Mesenchymal stem cell (in vitro differentiated cells and primary cell): ENCODE measurements around the gene PPIG.
"Not testable (repeated sequence)": the region's sequence is repeated elsewhere in the genome, so short reads cannot be mapped to it uniquely, and the experiment has no call there.

Experiments used
- DNase-seq: peaks from one replicate; pipeline ENCODE4 v3.0.0-alpha.2; 2013
- H2AFZ ChIP-seq: one replicate; pipeline ENCODE4 v1.6.1; 2013; ENCODE audit warnings: low read depth, mild to moderate bottlenecking, control low read depth, inconsistent platforms, low read length, moderate library complexity
- H2AK5ac ChIP-seq: 2 replicates; pipeline ENCODE4 v1.6.1; 2013; ENCODE audit warnings: low read length, moderate library complexity, mild to moderate bottlenecking, inconsistent platforms; ENCODE audit not compliant: severe bottlenecking
- H2BK120ac ChIP-seq: one replicate; pipeline ENCODE4 v1.6.1; 2013; ENCODE audit warnings: low read depth, mild to moderate bottlenecking, inconsistent platforms, low read length, moderate library complexity
- H2BK12ac ChIP-seq, 2 experiments: one replicate each; pipeline ENCODE4 v1.6.1; 2013; ENCODE audit warnings: inconsistent platforms in 2 of 2, low read length in 2 of 2, mild to moderate bottlenecking in 2 of 2, moderate library complexity in 2 of 2, control low read depth in 1 of 2
- H2BK15ac ChIP-seq: one replicate; pipeline ENCODE4 v1.6.1; 2013; ENCODE audit warnings: mild to moderate bottlenecking, low read depth, inconsistent platforms; ENCODE audit not compliant: poor library complexity, severe bottlenecking
- H2BK5ac ChIP-seq: 2 replicates; pipeline ENCODE4 v1.6.1; 2013; ENCODE audit warnings: low read depth, mild to moderate bottlenecking, low read length, control low read depth, inconsistent platforms; ENCODE audit not compliant: poor library complexity, severe bottlenecking
- H3K14ac ChIP-seq, 2 experiments: one replicate each; pipeline ENCODE4 v1.6.1; 2013; ENCODE audit warnings: inconsistent platforms in 2 of 2, low read length in 2 of 2, control low read depth in 1 of 2, mild to moderate bottlenecking in 1 of 2, moderate library complexity in 1 of 2
- H3K18ac ChIP-seq, 2 experiments: one replicate each; pipeline ENCODE4 v1.6.1; 2013; ENCODE audit warnings: inconsistent platforms in 2 of 2, low read length in 2 of 2, control low read depth in 1 of 2, low read depth in 1 of 2, mild to moderate bottlenecking in 1 of 2
- H3K23ac ChIP-seq, 2 experiments: one replicate each; pipeline ENCODE4 v1.6.1; 2013; ENCODE audit warnings: inconsistent platforms in 2 of 2, low read length in 2 of 2, mild to moderate bottlenecking in 2 of 2, moderate library complexity in 2 of 2, control low read depth in 1 of 2
- H3K27ac ChIP-seq: 2 replicates; pipeline ENCODE4 v1.5.1; 2013; ENCODE audit warnings: mild to moderate bottlenecking, moderate library complexity, low read length, control low read depth, inconsistent platforms; ENCODE audit not compliant: poor library complexity, severe bottlenecking
- H3K27me3 ChIP-seq, 2 experiments: 2 replicates each; pipeline versions ENCODE4 v1.6.1 to v1.7.0; 2013; ENCODE audit warnings: low read length in 2 of 2, mild to moderate bottlenecking in 2 of 2, moderate library complexity in 2 of 2, control low read depth in 1 of 2, inconsistent platforms in 1 of 2; ENCODE audit not compliant: control insufficient read depth in 1 of 2, insufficient read depth in 1 of 2
- H3K36me3 ChIP-seq, 2 experiments: 2 replicates each; pipeline versions ENCODE4 v1.6.1 to v1.7.0; 2013; ENCODE audit warnings: low read length in 2 of 2, control low read depth in 1 of 2, inconsistent platforms in 1 of 2, low read depth in 1 of 2, mild to moderate bottlenecking in 1 of 2; ENCODE audit not compliant: insufficient read depth in 2 of 2, control insufficient read depth in 1 of 2
- H3K4ac ChIP-seq, 2 experiments: one replicate each; pipeline ENCODE4 v1.6.1; 2013; ENCODE audit warnings: inconsistent platforms in 2 of 2, low read length in 2 of 2, mild to moderate bottlenecking in 2 of 2, moderate library complexity in 2 of 2, control low read depth in 1 of 2, low read depth in 1 of 2
- H3K4me1 ChIP-seq: 2 replicates; pipeline ENCODE4 v1.6.1; 2013; ENCODE audit warnings: low read depth, low read length, control low read depth; ENCODE audit not compliant: control insufficient read depth, insufficient read depth
- H3K4me2 ChIP-seq: 2 replicates; pipeline ENCODE4 v1.6.1; 2013; ENCODE audit warnings: low read length, mild to moderate bottlenecking, inconsistent platforms; ENCODE audit not compliant: poor library complexity, severe bottlenecking
- H3K4me3 ChIP-seq, 2 experiments: 2 replicates each; pipeline versions ENCODE4 v1.5.1 to v1.7.0; 2013; ENCODE audit warnings: low read length in 2 of 2, mild to moderate bottlenecking in 2 of 2, control low read depth in 1 of 2, low read depth in 1 of 2; ENCODE audit not compliant: insufficient read depth in 1 of 2
- H3K79me1 ChIP-seq: replicated peaks from 2 replicates; pipeline ENCODE4 v1.6.1; 2013; ENCODE audit warnings: mild to moderate bottlenecking, control low read depth, low read length, inconsistent platforms; ENCODE audit not compliant: poor library complexity, severe bottlenecking
- H3K9ac ChIP-seq: 2 replicates; pipeline ENCODE4 v1.7.0; 2013; ENCODE audit warnings: mild to moderate bottlenecking, low read length, moderate library complexity
- H3K9me3 ChIP-seq: 2 replicates; pipeline ENCODE4 v1.7.0; 2013; ENCODE audit warnings: mild to moderate bottlenecking, low read length; ENCODE audit not compliant: control insufficient read depth
- H4K8ac ChIP-seq: one replicate; pipeline ENCODE4 v1.6.1; 2013; ENCODE audit warnings: inconsistent platforms, mild to moderate bottlenecking, low read length, moderate library complexity
- H4K91ac ChIP-seq: one replicate; pipeline ENCODE4 v1.6.1; 2013; ENCODE audit warnings: mild to moderate bottlenecking, low read length, inconsistent platforms
- WGBS: methylation state at CpG from one replicate; pipeline ENCODE4 v1.1.7; 2013; ENCODE audit warnings: mixed read lengths; 5-methylcytosine and 5-hydroxymethylcytosine counted together

The PPIG gene

DNA sequence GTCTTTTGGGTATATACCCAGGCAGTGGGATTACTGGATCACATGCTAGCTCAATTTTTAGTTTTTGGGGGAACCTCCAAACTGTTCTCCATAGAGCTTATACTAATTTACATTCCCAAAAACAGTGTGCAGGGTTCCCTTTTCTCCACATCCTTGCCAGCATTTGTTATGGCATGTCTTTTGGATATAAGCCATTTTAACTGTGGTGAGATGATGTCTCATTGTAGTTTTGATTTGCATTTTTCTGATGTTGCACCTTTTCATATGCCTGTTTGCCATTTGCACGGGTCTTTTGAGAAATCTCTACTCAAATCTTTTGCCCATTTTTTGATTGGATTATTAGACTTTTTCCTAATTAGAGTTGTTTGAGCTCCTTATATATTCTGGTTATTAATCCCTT is 18.5 kb upstream of the PPIG start:
- WGBS, result 100% methylated on average over 1 of the region's 1 CpG
- Histone ChIP-seq H3K23ac (no peak overlapping the region), H3K79me1 (peaks cover 4% of the 10 kb centered on the region), H3K36me3 (peaks cover 0 to 3% of the 10 kb centered on the region in 2 experiments), H3K4me1 (no peaks in the 10 kb centered on the region), H2BK15ac (no peak overlapping the region), H3K27me3 (no peaks in the 10 kb centered on the region), H3K18ac (no peak overlapping the region), H3K27ac (no peak overlapping the region), H2BK12ac (no peak overlapping the region), H2BK120ac (no peak overlapping the region), H2BK5ac (no peak overlapping the region), H3K9ac (no peak overlapping the region), H4K91ac (no peak overlapping the region), H3K9me3 (no peaks in the 10 kb centered on the region), H3K4ac (no peak overlapping the region), H3K14ac (no peak overlapping the region), H3K4me3 (no peak overlapping the region), H4K8ac (no peak overlapping the region), H2AFZ (no peak overlapping the region), H3K4me2 (no peak overlapping the region), H2AK5ac (no peak overlapping the region)
- DNase-seq, result no peak

DNA sequence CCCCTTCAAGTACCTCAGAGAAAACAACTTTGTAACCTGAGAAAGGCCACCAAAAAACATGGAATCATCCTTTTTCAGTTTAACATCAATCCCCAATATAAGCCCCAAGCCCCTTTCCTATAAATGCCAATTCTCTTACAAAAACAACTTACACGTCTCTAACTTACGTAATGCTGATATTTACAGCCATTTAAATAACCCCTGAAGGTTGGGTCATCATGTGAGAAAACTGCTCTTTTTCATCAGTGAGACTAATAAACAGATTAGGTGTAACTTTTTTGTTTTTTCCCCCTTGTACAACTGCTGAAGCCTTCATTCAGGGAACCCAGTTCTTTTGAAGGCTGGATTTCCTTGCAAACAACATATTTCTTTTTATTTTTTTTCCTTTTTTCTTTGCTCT is 14.2 kb upstream of the PPIG start:
- H3K27ac ChIP-seq, result no peak overlapping the region
- H3K4ac ChIP-seq, result no peak overlapping the region
- H3K9me3 ChIP-seq, result no peaks in the 10 kb centered on the region
- 77% methylated on average over 2 of the region's 2 CpGs for WGBS
- no peak overlapping the region for H2BK5ac ChIP-seq
- no peak overlapping the region for H2AFZ ChIP-seq
- no peak overlapping the region for H4K91ac ChIP-seq
- no peaks in the 10 kb centered on the region for H3K27me3 ChIP-seq
- H2BK120ac ChIP-seq, result no peak overlapping the region
- no peak overlapping the region for H2BK15ac ChIP-seq
- H2AK5ac ChIP-seq, result no peak overlapping the region
- no peak overlapping the region for H3K23ac ChIP-seq
- DNase-seq, result no peak
- no peak overlapping the region for H3K14ac ChIP-seq
- no peak overlapping the region for H3K18ac ChIP-seq
- H4K8ac ChIP-seq, result no peak overlapping the region
- no peak overlapping the region for H3K4me2 ChIP-seq
- H2BK12ac ChIP-seq, result no peak overlapping the region
- H3K36me3 ChIP-seq, result peaks cover 0 to 3% of the 10 kb centered on the region in 2 experiments
- H3K79me1 ChIP-seq, result peaks cover 11% of the 10 kb centered on the region
- H3K4me1 ChIP-seq, result no peaks in the 10 kb centered on the region
- H3K9ac ChIP-seq, result no peak overlapping the region
- H3K4me3 ChIP-seq, result no peak overlapping the region

DNA sequence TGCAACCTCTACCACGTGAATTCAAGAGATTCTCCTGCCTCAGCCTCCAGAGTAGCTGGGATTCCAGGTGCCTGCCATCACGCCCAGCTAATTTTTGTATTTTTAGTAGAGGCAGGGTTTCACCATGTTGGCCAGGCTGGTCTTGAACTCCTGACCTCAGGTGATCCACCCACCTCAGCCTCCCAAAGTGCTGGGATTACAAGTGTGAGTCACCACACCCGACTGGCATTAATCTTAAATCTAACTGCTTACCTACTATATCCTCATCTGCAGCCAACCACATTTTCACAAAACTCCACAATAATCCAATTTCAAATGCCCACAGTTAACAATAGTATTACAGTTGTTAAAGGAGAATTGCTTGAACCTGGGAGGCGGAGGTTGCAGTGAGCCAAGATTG is 13.4 kb upstream of the PPIG start:
- not testable (repeated sequence) for H3K4me2 ChIP-seq, H3K27ac ChIP-seq, H2BK5ac ChIP-seq, H3K4me3 ChIP-seq, H3K36me3 ChIP-seq, H3K18ac ChIP-seq, H3K27me3 ChIP-seq, H4K8ac ChIP-seq, H3K4me1 ChIP-seq, H3K9ac ChIP-seq, DNase-seq, H2BK15ac ChIP-seq, H3K4ac ChIP-seq, H3K23ac ChIP-seq, H2AK5ac ChIP-seq, H4K91ac ChIP-seq, H3K9me3 ChIP-seq, H2AFZ ChIP-seq, H3K14ac ChIP-seq, H2BK120ac ChIP-seq, H2BK12ac ChIP-seq
- 89% methylated on average over 4 of the region's 4 CpGs for WGBS
- peaks cover 11% of the 10 kb centered on the region for H3K79me1 ChIP-seq

DNA sequence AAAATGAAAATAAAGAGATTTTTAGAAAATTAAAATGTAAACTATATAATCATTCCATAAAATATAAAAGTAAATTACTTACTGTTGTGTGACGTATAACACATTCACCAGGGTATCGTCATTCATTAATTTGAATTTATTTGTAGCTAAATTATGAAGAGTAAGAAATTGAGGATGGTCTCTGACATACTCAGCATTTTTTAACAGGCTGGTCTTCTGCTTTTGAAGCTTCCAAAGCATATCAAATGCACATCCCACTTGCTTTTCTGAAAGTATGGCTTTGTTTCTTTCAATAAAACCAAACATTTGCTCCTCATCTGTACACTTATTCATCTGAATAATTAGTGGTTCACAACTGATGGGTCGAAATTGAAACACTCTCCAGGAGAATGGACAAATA is 12.6 kb upstream of the PPIG start:
- H3K4me1 ChIP-seq, result no peaks in the 10 kb centered on the region
- H3K4ac ChIP-seq, result no peak overlapping the region
- H3K79me1 ChIP-seq, result peaks cover 9% of the 10 kb centered on the region
- H2BK12ac ChIP-seq, result no peak overlapping the region
- no peaks in the 10 kb centered on the region for H3K27me3 ChIP-seq
- no peak overlapping the region for H2AK5ac ChIP-seq
- DNase-seq, result no peak
- no peak overlapping the region for H2AFZ ChIP-seq
- H3K14ac ChIP-seq, result no peak overlapping the region
- no peak overlapping the region for H4K8ac ChIP-seq
- H4K91ac ChIP-seq, result no peak overlapping the region
- 100% methylated on average over 1 of the region's 3 CpGs for WGBS
- H3K4me3 ChIP-seq, result no peak overlapping the region
- no peak overlapping the region for H3K18ac ChIP-seq
- no peak overlapping the region for H2BK5ac ChIP-seq
- H3K36me3 ChIP-seq, result peaks cover 0 to 3% of the 10 kb centered on the region in 2 experiments
- no peak overlapping the region for H2BK120ac ChIP-seq
- H2BK15ac ChIP-seq, result no peak overlapping the region
- H3K9ac ChIP-seq, result no peak overlapping the region
- H3K27ac ChIP-seq, result no peak overlapping the region
- no peak overlapping the region for H3K4me2 ChIP-seq
- no peak overlapping the region for H3K23ac ChIP-seq
- no peaks in the 10 kb centered on the region for H3K9me3 ChIP-seq
